Middle frontal gyrus (tissue), 1 donor: ENCODE results near the gene CHD6.

Experiments
- DNase-seq: peaks from one replicate; pipeline ENCODE4 v3.0.0-alpha.2; 2015; ENCODE audit warnings: low spot score; ENCODE audit errors: extremely low spot score

CHD6 gene

DNA sequence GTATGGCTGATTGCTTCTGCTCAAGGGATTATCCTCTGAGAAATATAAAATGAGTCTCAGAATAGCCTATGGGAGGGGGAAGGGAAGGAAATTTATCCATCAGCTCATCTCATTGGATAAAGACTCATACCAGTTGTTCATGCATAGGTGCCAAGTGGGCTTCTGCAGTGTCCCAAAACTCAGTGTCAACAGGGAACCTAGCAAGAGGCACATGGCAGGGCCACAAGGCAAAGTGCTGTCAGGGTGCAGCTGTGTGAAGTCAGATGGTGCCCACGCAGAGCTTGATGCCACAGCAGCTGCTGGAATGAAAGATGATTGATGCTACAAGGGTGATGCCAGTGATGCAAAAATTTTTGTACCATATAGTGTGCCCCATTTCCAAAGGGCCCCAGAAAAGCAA is 3.2 kb upstream of the CHD6 start:
- DNase-seq: no peak

DNA sequence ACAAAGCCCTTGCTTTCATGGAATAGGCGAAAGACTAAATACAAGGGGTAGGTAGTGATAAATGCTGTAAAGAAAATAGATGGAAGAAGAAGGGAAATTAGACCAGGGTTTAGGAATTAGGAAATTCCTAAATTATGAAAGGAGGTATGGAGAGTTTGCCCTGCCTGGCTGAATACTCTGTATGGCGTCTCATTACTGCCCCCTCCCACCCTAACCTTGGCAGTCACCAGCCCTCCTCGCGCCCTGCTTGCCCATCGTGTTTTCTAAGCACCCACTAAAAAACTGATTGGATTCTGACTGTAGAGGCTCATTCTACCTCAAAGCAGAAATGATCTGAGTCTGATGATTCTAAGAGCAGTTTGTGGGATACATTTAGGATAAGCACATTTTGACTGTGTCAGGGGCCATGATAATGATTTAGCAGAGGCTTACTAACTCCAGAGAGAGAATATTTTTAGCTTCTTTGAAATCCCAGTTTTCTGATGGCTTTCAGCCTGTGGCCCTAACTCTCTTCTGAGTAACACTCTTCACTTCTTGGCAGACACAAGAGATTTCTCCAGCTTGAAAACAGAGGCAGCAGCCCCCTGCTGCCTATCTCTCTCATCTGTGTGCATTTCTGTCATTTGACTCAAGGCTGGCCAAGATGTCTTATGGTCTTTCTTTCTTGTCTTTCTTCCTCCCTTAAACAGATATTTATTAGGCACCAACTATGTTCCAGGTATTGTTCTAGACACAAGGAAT is 1.4 kb upstream of the CHD6 start:
- DNase-seq: no peak

DNA sequence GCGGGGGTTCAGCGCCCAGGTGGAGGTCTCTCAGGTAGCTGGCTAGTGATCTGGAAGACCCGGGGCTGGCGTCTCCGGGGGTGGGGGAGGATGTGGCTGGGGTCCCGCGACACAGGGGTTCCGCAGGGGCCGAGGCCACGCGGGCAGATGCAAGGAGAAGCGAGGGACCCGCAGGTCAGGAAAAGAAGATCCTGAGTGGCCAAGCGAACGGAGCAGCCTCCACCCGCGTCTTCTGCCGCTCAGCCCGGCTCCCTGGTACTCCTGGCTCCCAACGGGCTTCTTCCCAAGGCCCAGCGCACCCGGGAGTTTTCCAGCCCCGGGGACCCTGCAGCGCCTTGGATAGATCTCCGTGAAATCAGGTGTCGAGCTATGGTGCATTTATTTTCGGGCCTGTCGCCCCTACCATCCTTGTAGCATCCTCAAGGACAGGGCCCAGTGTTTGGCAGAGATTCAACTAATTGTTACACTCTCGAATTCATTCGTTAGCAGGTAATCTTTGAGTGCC is 682 bp upstream of the CHD6 start:
- no peak for DNase-seq

DNA sequence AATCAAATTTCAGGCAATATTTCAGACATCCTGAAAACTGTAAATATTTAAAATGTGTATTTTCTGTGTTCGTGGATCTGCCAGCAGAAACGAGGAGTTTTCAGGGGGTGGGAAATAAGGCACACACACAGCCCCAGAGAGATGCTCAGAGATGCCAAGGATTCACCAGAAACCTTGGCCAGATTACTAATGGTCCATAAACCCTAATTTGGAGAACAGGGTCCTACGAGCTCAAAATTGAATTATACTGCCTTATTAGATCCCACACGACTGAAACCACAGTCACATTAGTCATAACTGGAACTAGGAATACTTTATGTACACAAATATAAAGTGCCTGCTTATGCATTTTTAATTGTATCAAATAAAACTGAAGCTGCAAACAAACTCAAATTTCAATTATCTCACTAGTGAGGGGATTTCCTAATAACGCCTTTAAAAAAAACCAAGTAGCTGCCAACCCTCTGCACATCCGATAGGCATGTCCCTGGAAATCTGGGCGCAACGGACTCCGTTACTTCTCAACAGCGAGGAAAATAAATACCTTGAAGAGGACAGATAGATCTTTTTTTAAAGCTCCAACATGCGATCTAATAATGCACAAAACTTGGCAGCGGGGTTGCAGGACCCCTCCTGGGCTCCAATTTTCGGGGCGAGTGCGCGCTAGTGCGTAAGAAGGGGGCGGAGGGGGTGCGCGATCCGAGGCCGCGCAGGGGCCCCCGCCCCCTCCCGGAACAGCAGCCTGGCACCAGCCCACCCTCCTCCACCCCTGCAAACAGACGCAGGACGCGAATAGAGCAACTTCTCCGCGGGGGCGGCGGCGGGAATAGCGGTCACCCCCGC is 897 bp downstream of the CHD6 start:
- DNase-seq: no peak

DNA sequence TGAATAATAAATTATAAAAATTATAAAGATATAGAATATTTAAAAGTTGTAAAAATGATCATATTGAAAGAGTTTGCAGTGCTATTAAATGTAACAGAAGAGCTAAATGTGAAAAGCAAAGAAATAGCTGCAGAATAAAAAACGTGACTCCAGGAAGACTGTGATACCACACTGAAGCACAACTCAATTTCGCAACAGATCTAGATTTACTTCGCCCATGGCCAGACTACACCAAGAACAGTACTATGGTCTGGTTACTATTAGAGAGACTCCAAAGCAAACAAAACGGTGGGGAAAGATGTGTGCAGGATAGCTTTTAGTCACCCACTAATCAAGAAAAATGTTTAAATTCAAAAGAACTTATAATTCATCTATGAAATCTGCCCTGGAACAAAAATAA is 1.9 kb downstream of the CHD6 start:
- no peak for DNase-seq

DNA sequence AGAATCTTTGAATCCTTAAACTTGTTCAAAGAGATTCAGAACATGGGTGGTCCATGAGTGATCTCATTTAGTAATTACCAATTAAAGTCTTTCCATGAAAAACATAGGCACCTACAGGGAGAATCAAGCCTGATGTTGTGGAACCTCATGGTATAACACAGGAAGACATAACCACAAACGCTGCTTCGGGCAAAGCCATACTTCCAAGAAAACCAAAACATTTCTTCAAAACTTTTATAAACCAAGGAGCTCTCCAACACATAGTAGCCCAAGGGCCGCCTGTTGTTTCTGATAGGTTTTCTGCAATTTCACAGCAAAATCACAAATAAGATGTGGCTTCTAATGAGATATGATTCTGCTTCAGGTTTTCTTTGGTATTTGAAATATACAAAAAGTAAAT is 2.5 kb downstream of the CHD6 start:
- no peak for DNase-seq

DNA sequence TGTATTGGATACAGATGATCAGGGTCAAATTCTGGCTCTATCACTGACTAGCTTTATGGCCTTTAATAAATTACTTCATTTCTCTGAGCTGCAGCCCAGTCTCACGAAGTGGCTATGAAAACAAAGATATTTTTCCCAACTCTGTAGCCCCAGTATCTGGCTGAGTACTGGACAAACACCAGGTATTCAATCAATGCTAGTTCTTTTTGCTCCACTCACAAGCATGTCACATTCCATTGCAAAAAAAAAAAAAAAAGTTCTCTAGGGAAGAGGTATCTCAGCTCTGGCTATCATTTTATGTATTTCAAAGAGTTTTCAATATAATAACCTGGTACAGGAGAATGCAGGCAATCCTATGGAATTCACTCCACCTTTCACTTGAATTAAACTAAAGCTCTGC is 3.1 kb downstream of the CHD6 start:
- no peak for DNase-seq

DNA sequence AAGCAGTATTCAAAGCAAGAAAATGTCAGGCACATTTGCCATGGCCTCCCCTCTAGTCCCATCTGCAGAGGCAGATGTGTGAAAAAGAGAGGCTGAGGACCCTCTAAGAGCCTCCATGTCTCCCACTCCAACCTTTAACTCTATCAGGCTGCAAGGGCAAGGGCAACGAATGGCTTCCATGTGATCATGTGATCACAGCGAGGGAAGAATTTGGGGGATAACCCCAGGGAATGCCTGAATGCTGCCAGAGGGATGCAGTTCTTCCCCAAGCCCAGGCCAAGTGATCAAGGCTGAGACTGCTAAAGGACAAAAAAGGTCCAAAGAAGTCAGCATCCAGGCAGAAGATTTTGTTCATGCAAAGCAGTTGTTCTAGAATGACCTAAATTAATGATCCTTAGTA is 4.9 kb downstream of the CHD6 start:
- no peak for DNase-seq

DNA sequence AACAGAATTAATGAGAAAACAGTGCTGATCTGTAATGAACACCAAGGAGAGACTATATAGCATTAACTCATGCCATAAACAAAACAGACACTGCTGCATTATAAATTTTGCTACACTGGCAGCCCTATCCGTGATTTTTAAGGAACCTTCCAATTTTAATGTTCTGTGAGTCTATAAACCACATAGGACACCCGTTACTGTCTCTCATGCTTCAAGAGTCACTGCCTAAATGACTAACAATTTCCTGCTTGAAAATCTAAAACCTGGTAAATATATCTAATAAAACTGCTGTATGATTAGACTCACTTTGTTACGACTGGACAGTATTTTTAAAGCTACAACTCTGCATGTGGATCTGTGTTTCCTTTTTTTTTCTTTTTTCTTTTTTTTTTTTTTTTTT is 8.7 kb downstream of the CHD6 start:
- no peak for DNase-seq

DNA sequence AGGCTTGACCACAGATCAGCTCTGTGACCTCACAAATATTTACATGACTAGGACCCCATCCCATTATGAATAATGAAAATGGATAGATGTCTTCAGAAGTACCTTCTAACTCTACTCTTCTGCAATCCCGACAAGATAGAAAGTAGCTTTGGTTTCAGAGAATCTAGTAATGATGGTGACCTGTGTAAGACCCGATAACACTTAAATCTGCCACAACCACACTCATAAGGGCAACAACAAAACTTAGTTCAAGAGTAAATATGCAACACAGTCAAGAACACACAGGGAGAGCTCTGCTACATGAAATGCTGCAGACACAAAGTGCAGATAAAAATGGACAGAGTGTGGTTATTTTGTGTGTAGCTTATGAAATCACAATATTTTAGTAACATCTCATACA is 9.6 kb downstream of the CHD6 start:
- DNase-seq: no peak

DNA sequence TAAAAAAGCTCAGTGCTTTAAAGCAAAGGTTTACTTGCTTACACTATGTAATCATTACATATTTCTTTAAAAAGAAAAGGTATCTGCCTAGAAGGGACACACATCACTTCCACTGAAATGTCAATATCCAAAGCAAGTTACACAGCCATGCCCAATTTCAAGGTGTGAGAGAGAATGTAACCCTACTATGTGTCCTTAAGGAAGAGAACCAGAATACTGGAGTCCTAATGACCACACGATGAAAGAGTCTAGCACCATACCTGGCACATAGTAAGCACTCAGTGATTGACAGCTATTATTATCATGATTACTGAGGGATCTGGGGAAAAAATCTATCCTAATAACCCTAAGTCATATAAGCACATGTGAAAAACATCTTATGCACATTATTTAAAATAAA is 10.4 kb downstream of the CHD6 start:
- no peak for DNase-seq

DNA sequence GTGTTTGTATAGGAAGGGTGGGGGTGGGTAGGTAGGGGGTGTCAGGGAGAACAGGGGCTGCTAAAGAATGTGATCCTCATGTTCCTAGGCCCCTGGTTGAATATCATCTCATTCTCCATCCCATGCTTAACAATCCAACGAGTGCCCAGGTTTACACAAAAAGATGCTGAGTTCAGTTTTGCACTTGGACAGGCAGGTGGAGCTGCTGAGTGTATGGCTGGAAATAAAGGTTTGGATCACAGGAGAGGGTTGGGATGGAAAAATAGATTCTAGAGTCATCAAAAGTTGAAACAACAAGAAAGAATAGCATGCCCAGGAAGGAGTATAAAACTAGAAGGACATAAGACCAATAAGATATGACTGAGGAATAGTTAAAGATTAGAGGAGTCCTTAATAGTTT is 14.2 kb downstream of the CHD6 start:
- no peak for DNase-seq

DNA sequence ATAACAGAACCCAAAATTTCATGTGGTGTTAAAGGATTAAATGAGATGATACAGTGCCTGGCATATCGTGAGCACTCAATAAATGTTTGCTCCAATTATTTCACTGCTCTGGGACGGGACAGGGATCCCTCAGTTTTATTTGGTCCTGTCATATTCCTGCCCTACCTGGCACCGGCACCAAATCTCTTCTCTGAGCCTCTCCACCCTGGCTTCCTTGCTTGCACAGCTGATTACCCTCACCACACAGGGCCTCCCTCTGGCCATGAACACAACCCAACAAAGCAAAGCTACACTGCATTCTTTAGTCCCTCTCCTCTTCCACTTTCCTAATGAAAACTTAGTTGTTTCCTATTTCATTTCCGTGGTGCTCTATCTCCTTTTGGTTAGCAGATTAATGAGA is 16.4 kb downstream of the CHD6 start:
- DNase-seq: no peak

DNA sequence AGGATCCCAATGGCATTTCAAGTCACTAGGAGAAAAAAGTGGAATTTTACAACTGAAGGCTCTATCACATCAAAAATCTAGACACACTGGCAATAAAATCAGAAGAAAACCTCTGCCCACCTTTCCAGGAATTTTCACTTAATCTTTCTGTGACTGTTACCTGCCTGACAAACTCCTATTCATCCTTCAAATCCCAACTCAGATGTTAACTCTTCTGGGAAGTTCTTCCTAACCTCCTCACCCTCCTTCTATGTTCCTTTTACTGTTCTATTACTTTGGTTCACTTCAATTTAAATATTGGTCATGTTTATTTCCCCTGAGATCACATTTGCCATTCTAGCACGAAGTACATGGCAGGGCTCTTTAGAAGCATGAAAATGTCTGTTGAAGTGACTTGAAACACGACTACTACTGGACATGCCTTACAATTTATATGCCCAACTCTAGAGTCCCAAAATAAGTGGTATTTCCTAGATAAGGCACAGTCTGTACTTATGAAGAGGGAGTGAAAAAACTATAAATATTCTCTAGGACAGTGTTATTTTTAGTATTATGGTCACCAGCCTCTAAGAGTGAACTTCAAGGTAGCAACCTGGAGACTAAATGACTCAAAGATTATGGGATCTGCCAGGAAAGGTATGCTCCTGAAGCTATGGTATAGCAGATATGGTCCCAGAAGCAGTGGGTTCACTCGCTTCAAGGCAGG is 17.1 kb downstream of the CHD6 start:
- no peak for DNase-seq

DNA sequence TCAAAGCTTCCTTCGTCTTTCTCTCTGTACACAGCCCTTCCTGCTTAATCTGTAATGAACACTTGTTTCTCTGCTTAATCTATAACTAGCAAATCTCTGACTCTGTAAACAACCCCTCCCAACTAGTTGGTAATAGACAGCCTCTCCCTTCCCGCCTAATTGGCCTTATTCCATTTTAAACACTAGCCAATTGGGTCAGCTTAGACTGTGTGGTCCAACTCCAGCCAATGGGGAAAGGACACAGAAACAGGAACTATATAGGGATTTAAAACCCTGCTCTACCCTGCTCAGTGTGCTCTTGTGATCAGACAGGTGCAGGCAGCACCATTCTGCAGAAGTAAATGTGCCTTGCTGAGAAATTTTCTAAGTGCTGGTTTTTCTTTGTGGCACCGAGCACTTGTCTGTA is 18.5 kb downstream of the CHD6 start:
- no peak for DNase-seq

DNA sequence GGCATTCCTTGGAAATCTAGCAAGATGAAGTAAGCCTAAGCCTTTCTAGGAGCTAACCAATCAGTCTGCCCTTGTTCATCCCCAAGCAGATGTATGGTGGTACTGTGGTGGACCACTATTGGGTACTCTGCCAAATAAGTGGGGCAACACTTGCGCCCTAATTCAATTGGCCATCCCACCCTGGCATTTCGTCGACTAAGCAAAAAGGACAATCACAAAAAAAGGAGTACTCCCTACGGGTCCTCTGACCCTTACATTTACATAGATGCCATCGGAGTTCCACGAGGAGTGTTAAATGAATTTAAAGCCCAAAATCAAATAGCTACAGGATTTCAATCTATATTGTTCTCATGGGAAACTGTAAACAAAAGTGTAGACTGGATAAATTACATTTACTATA is 19.5 kb downstream of the CHD6 start:
- DNase-seq: no peak

DNA sequence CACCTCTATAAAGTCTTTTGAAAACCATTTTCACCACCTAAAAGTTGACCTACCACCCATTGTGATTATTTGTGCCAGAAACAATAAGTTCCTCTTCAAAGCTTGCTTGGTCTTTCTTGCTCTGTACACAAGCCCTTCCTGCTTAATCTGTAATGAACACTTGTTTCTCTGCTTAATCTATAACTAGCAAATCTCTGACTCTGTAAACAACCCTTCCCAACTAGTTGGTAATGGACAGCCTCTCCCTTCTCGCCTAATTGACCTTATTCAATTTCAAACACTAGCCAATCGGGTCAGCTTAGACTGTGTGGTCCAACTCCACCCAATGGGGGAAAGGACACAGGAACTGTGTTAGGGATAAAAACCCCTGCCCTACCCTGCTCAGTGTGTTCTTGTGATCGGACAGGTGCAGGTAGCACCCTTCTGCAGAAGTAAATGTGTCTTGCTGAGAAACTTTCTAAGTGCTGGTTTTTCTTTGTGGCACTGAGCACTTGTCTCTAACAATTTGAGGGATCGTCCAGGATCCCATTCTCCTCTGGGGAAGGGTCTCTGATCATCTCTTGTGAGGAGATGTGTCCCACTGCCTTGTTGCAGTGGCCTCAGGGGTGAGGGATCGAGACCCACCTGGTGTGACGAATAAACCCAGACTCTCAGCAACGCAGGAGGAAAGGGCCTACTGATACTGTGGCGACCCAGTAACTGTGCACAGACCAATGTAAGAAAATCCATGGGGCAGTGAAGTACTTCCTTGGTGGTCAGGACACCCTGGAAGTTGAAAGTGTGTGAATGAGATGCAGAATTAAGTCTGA is 23.5 kb downstream of the CHD6 start:
- DNase-seq: no peak

DNA sequence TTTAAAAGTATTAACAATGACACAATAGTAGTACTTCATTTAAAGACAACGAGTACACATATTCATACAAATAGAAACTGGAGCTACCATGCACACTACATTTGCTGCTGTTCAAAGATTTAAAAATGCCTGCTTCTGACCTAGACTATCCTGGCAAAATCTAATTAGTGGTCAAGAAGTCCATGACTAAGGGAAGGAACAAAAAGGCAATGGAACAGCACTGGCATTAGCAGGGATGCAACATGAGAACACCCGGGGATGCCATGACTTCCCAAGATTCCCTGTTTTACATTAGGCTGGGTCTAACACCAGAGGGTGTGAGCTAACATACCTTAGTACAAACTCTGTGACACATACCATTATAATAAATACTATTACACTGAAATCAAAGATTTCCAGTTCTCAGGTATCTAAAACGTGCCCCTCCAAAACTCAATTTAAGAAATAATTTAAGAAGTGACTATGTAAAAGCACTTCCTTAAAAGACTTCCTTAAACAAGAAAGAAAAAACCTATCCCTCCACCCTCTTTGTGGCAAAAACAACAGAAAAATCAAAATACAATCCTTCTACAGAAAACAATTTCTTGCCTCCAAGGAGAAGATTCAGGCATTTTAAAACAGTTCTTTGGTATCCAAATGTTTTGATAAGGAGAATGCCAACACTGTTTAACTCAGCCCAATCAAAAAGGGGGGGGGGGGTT is 25.5 kb downstream of the CHD6 start:
- no peak for DNase-seq

DNA sequence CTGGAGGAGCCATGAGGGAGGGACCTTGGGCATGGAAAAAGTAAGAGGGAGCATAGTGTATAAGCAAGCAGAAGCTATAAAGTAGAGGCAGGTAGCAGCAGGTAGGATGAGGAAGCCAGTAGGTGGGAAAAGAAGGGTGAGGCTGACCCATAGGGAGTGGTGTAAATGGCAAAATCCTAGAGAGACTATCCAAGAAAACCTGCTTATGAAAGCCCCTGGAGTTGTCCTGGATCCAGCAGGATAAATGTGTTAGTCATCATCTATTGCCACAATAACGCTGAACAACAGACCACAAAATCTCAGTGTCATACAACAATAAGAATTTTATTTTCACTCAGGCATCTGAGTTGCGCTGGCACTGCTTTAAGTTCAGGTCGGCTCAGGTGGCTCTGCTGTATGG is 30.2 kb downstream of the CHD6 start:
- no peak for DNase-seq

DNA sequence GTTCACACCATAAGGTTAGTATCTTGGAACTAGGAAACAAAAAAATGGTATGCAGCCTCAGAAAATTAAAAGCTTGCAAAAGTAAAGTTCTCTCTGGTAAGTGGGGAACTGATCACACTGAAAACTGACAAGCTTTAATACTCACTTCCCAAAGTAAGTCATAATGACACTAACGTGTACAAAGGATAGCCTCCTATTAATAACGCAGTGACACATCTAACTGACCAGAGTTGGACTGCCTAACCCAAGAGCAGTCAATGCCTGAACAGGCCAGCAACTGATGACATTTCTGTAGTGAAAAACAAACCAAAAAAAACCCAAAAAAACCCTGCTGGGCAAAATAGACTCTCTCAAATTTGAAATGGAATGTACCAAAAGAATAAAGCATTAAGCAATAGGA is 30.7 kb downstream of the CHD6 start:
- DNase-seq: no peak

DNA sequence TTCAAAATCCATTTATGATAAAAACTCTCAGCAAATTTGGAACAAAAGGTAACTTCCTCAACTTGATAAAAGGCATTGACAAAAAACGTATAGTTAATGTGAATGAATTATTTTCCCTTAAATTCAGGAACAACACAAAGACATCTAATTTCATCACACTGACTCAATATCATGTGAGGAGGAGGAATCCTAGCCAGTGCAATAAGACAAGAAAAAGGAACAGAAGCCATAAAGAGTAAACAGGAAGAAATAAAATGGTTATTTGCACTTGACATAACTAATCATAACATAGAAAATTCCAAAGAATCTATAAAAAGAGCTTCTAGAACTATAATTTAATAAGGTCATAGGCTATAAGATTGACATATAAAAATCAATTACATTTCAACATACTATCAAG is 31.4 kb downstream of the CHD6 start:
- DNase-seq: no peak
